ENCODE measurements around the gene CYBB.

Gene CYBB

GRCh38 chrX:37846934-37847732 is 67.3 kb downstream of the CYBB start, which contains the start of gene DYNLT3 (continued):
- TF ChIP-seq ZNF398 (tag by site-specific recombination; IDR thresholded peaks at IDR 0.05) (peak; percentile 48), SCRT1 (tag by site-specific recombination; IDR thresholded peaks at IDR 0.05; ENCODE audit: borderline replicate concordance) (no peak), ZNF426 (tag by site-specific recombination; IDR thresholded peaks at IDR 0.05) (no peak), ZNF292 (tag by site-specific recombination; IDR thresholded peaks at IDR 0.05; ENCODE audit: borderline replicate concordance, low read depth) (no peak), OSR2 (tag by site-specific recombination; IDR thresholded peaks at IDR 0.05) (peak; percentile 18; the same call in 1 of the 2 replicates), ZNF169 (tag by site-specific recombination; IDR thresholded peaks at IDR 0.05) (no peak), ZBTB17 (tag by site-specific recombination; IDR thresholded peaks at IDR 0.05) (peak; percentile 47; the same call in 1 of the 2 replicates), ZNF449 (tag by site-specific recombination; IDR thresholded peaks at IDR 0.05) (no peak), ZNF610 (tag by site-specific recombination; IDR thresholded peaks at IDR 0.05; ENCODE audit: borderline replicate concordance) (peak; percentile 38; the same call in 1 of the 2 replicates), ZNF280C (tag by site-specific recombination; IDR thresholded peaks at IDR 0.05) (no peak), ZNF837 (tag by site-specific recombination; IDR thresholded peaks at IDR 0.05) (no peak), SP7 (tag by site-specific recombination; IDR thresholded peaks at IDR 0.05) (peak; percentile 61; the same call in 1 of the 2 replicates), ZBTB26 (tag by site-specific recombination; optimal IDR thresholded peaks at IDR 0.05) (peak; percentile 71), ZNF639 (tag by site-specific recombination; IDR thresholded peaks at IDR 0.05) (no peak), ZNF266 (tag by site-specific recombination; IDR thresholded peaks at IDR 0.05; ENCODE audit: low read depth) (no peak), SP2 (tag by site-specific recombination; IDR thresholded peaks at IDR 0.05) (peak; percentile 89), ZNF792 (tag by site-specific recombination; IDR thresholded peaks at IDR 0.05) (no peak), ZNF785 (tag by site-specific recombination; IDR thresholded peaks at IDR 0.05) (no peak), ZXDB (tag by site-specific recombination; IDR thresholded peaks at IDR 0.05) (peak; percentile 42), ZNF544 (tag by site-specific recombination; IDR thresholded peaks at IDR 0.05) (no peak), ZIC2 (tag by site-specific recombination; IDR thresholded peaks at IDR 0.05) (peak; percentile 49; the same call in 1 of the 2 replicates), SP3 (tag by site-specific recombination; IDR thresholded peaks at IDR 0.05) (peak; percentile 90), KLF9 (tag by site-specific recombination; IDR thresholded peaks at IDR 0.05; ENCODE audit: low read depth) (peak; percentile 71), GLIS1 (tag by site-specific recombination; IDR thresholded peaks at IDR 0.05) (peak; percentile 74), CTCF (tag by site-specific recombination; IDR thresholded peaks at IDR 0.05) (peak; percentile 13; the same call in 1 of the 2 replicates), ZNF621 (tag by site-specific recombination; IDR thresholded peaks at IDR 0.05) (no peak), ZNF521 (tag by site-specific recombination; IDR thresholded peaks at IDR 0.05) (no peak), ZNF600 (tag by site-specific recombination; IDR thresholded peaks at IDR 0.05) (no peak; the same call in 1 of the 2 replicates), KLF17 (tag by site-specific recombination; IDR thresholded peaks at IDR 0.05) (no peak)

Measured in HEK293 (cell line).